Prostate gland (tissue), 2 donors: ENCODE results near the gene SLIT1.

Experiments
- POLR2A ChIP-seq: fragments of 450-650 bp; IDR thresholded peaks from one replicate; pipeline ENCODE4 v1.6.1; 2016; ENCODE audit warnings: antibody characterized with exemption, mild to moderate bottlenecking
- POLR2AphosphoS5 ChIP-seq: sonication (generic); formaldehyde crosslinking; IDR thresholded peaks from one replicate; pipeline ENCODE4 v1.6.1; 2017; ENCODE audit warnings: antibody characterized with exemption
- TF ChIP-seq, protein P1 (sequence below), 4 experiments: fragments of 200-600 bp in 2 of 4; fragments of 450-650 bp in 2 of 4; sonication (generic) in 2 of 4; IDR thresholded peaks; 1 replicate in 3 of 4; 2 replicates in 1 of 4; pipeline ENCODE4 v1.5.1; 2016 to 2019; ENCODE audit warnings: antibody characterized with exemption in 4 of 4, mild to moderate bottlenecking in 2 of 4, moderate library complexity in 2 of 4

DNA sequence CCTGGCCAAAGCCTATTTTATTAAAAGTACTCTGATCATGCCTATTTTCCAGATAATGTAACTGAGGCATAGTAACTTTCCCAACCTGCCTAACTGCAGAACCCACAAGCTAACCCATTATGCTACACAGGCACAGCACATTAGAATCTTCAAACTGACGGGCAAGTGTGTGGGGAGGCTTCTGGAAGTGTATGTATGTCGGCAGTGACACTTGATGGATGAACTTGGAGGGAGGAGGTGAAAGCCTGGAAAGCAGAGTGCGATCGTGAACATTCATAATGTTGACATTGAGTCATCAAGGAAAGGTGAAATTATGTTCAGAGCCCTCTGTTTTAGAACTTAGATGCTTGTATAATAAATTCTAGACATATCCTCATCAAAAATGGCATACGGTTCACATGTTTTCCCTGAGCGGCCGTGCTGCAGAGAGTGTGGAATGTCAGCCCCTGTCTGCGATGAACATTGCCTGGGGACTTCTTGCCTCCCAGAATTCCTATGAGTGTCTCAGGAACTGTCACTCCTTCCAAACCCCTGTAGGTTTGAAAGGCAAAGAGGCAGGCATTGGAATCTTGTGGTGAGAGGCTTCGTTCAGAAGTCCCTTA is 102.4 kb downstream of the SLIT1 start:
- TF ChIP-seq, protein P1, sequence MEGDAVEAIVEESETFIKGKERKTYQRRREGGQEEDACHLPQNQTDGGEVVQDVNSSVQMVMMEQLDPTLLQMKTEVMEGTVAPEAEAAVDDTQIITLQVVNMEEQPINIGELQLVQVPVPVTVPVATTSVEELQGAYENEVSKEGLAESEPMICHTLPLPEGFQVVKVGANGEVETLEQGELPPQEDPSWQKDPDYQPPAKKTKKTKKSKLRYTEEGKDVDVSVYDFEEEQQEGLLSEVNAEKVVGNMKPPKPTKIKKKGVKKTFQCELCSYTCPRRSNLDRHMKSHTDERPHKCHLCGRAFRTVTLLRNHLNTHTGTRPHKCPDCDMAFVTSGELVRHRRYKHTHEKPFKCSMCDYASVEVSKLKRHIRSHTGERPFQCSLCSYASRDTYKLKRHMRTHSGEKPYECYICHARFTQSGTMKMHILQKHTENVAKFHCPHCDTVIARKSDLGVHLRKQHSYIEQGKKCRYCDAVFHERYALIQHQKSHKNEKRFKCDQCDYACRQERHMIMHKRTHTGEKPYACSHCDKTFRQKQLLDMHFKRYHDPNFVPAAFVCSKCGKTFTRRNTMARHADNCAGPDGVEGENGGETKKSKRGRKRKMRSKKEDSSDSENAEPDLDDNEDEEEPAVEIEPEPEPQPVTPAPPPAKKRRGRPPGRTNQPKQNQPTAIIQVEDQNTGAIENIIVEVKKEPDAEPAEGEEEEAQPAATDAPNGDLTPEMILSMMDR (IDR thresholded peaks at IDR 0.05): no peak
- TF ChIP-seq POLR2AphosphoS5 (no peak), POLR2A (no peak)
